Skeletal muscle tissue (tissue), 4 donors: ENCODE results near the gene ZNF76. TPM values are rescaled to one million over a fixed set of nuclear protein-coding genes. Genes with fewer than 3 reads are reported as not detected.

ENCODE experiments used
- H3K27ac ChIP-seq: one replicate; pipeline ENCODE4 v1.7.0; 2013; ENCODE audit warnings: mild to moderate bottlenecking, low read depth, low read length, inconsistent platforms
- H3K27me3 ChIP-seq, 3 donors: one replicate each; pipeline ENCODE4 v1.7.0; 2013; ENCODE audit warnings: low read length in 3 of 3; ENCODE audit not compliant: control insufficient read depth in 3 of 3, insufficient read depth in 3 of 3
- H3K36me3 ChIP-seq, 3 donors: one replicate each; pipeline ENCODE4 v1.7.0; 2013; ENCODE audit warnings: low read length in 3 of 3; ENCODE audit not compliant: control insufficient read depth in 3 of 3, insufficient read depth in 3 of 3
- H3K4me1 ChIP-seq, 3 donors: one replicate each; pipeline ENCODE4 v1.7.0; 2013; ENCODE audit warnings: low read length in 3 of 3, mild to moderate bottlenecking in 3 of 3; ENCODE audit not compliant: control insufficient read depth in 3 of 3, insufficient read depth in 3 of 3
- H3K4me3 ChIP-seq, 3 donors: one replicate each; pipeline ENCODE4 v1.7.0; 2013; ENCODE audit warnings: low read length in 3 of 3
- H3K9ac ChIP-seq, 3 donors: one replicate each; pipeline ENCODE4 v1.7.0; 2013; ENCODE audit warnings: low read length in 3 of 3, mild to moderate bottlenecking in 3 of 3, moderate library complexity in 2 of 3, low read depth in 1 of 3
- H3K9me3 ChIP-seq, 3 donors: one replicate each; pipeline ENCODE4 v1.7.0; 2013; ENCODE audit warnings: low read length in 3 of 3; ENCODE audit not compliant: control insufficient read depth in 3 of 3
- total RNA-seq: library from RNA; depleted of rRNA; stranded (reverse); fragments of >200 nt; gene quantifications from one replicate; pipeline ENCODE4 v1.2.3, GENCODE V29; 2014
- donor health status: Osteomylitis.

Gene ZNF76
- total RNA-seq, 1 donor from 2014 or later: 16.7 TPM

DNA sequence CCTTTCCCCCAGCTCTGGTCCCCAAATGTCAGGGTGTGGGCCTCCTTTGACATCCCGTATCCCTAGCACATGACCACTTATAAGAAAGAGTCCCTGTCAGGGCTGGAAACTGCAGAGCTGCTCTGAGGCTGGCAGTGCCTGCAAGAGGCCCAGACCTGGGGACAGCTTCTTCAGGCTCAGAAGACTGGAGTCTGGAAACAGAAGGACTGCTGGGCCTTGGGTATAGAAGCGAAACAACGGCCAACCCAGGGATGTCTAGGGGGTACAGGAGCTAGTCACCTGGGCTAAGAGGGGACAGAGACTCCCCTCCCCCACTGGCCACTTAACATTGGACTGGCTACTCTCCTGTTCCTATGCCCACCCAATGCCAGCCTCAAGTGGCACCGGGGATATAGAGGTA is 41.1 kb upstream of the ZNF76 start:
- H3K27ac ChIP-seq: no peak overlapping the region
- H3K4me1 ChIP-seq: peaks cover under 1 to 30% (median 11%) of the 10 kb centered on the region in 3 donors
- H3K36me3 ChIP-seq: no peaks in the 10 kb centered on the region
- no peak overlapping the region for H3K4me3 ChIP-seq
- H3K9me3 ChIP-seq: no peaks in the 10 kb centered on the region
- H3K9ac ChIP-seq: no peak overlapping the region
- H3K27me3 ChIP-seq: peaks cover 27 to 83% (median 60%) of the 10 kb centered on the region in 3 donors

GRCh38 chr6:35219683-35220326 is 39.7 kb upstream of the ZNF76 start:
- H3K4me1 ChIP-seq: peaks cover 0 to 20% (median 3%) of the 10 kb centered on the region in 3 donors
- no peaks in the 10 kb centered on the region for H3K9me3 ChIP-seq
- no peak overlapping the region for H3K27ac ChIP-seq
- no peaks in the 10 kb centered on the region for H3K36me3 ChIP-seq
- no peak overlapping the region for H3K9ac ChIP-seq
- H3K27me3 ChIP-seq: peaks cover 19 to 69% (median 51%) of the 10 kb centered on the region in 3 donors
- H3K4me3 ChIP-seq: no peak overlapping the region

GRCh38 chr6:35220711-35221110 is 38.8 kb upstream of the ZNF76 start:
- H3K4me3 ChIP-seq: no peak overlapping the region
- H3K9ac ChIP-seq: no peak overlapping the region
- H3K27ac ChIP-seq: no peak overlapping the region
- peaks cover 10 to 61% (median 42%) of the 10 kb centered on the region in 3 donors for H3K27me3 ChIP-seq
- H3K36me3 ChIP-seq: no peaks in the 10 kb centered on the region
- H3K9me3 ChIP-seq: no peaks in the 10 kb centered on the region
- H3K4me1 ChIP-seq: peaks cover 0 to 17% (median 3%) of the 10 kb centered on the region in 3 donors

DNA sequence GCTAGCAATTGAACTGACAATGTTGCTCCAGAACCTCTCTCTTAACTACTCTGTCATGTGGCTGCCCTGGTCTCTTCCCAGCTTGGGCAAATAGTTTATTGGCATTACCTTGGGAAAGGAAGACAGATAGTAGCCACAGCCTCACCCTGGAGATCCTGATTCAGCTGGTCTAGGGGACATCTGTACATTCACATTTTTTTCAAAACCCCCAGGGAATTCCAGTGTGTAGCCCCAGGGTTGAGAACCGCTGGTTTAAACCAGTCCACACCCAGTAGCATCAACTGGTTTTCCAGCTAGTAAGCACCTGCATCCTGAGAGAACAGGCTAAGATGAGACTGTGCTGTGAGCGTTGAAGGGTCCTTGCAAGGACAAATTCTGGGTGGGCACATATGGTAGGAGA is 36.1 kb upstream of the ZNF76 start:
- Histone ChIP-seq H3K4me3 (no peak overlapping the region), H3K36me3 (no peaks in the 10 kb centered on the region), H3K9ac (no peak overlapping the region), H3K27me3 (peaks cover 4 to 40% (median 17%) of the 10 kb centered on the region in 3 donors), H3K9me3 (no peaks in the 10 kb centered on the region), H3K27ac (no peak overlapping the region), H3K4me1 (peaks cover 0 to 3% (median 0%) of the 10 kb centered on the region in 3 donors)

GRCh38 chr6:35224720-35225119 is 34.8 kb upstream of the ZNF76 start:
- Histone ChIP-seq H3K36me3 (no peaks in the 10 kb centered on the region), H3K9ac (no peak overlapping the region), H3K4me1 (no peaks in the 10 kb centered on the region), H3K9me3 (no peaks in the 10 kb centered on the region), H3K27ac (no peak overlapping the region), H3K27me3 (peaks cover 0 to 28% (median 8%) of the 10 kb centered on the region in 3 donors), H3K4me3 (no peak overlapping the region)

GRCh38 chr6:35228481-35228880 is 31.1 kb upstream of the ZNF76 start:
- H3K4me3 ChIP-seq: no peak overlapping the region
- H3K9ac ChIP-seq: no peak overlapping the region
- H3K36me3 ChIP-seq: peaks cover 0 to 2% (median 0%) of the 10 kb centered on the region in 3 donors
- no peaks in the 10 kb centered on the region for H3K27me3 ChIP-seq
- no peaks in the 10 kb centered on the region for H3K9me3 ChIP-seq
- H3K4me1 ChIP-seq: peaks cover 0 to 4% (median 3%) of the 10 kb centered on the region in 3 donors
- no peak overlapping the region for H3K27ac ChIP-seq

DNA sequence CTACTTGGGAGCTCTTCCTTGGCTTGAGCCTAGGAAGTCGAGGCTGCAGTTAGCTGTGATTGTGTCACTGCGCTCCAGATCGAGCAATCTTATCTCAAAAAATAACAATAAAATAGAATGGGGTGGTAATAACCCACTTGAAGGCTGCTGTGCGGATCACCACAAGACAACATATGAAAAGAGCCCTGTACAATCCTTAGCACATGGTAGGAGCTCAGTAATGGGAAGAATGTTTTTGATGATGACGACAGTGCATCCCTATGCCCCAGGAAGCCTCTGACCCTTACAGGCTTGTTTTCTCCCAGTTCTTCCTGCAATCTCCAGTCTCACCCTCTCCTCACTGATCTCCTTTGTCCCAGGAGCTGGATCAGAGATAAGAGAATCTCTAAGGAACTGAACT is 30.2 kb upstream of the ZNF76 start:
- H3K27ac ChIP-seq: no peak overlapping the region

GRCh38 chr6:35230498-35230897 is 29.0 kb upstream of the ZNF76 start:
- no peaks in the 10 kb centered on the region for H3K9me3 ChIP-seq
- peaks cover 0 to 2% (median 0%) of the 10 kb centered on the region in 3 donors for H3K36me3 ChIP-seq
- H3K27me3 ChIP-seq: no peaks in the 10 kb centered on the region
- no peak overlapping the region for H3K4me3 ChIP-seq
- peaks cover 0 to 4% (median 3%) of the 10 kb centered on the region in 3 donors for H3K4me1 ChIP-seq
- no peak overlapping the region for H3K27ac ChIP-seq
- H3K9ac ChIP-seq: no peak overlapping the region

More for the DNA sequence above, 30.2 kb upstream of the ZNF76 start:
- Histone ChIP-seq H3K4me1 (peaks cover 0 to 4% (median 3%) of the 10 kb centered on the region in 3 donors), H3K9me3 (no peaks in the 10 kb centered on the region), H3K36me3 (peaks cover 0 to 2% (median 0%) of the 10 kb centered on the region in 3 donors), H3K27me3 (no peaks in the 10 kb centered on the region), H3K9ac (no peak overlapping the region), H3K4me3 (no peak overlapping the region)

- H3K27ac ChIP-seq: no peak overlapping the region
- no peak overlapping the region for H3K9ac ChIP-seq
- H3K4me1 ChIP-seq: peaks cover 0 to 4% (median 3%) of the 10 kb centered on the region in 3 donors
- H3K4me3 ChIP-seq: no peak overlapping the region
- no peaks in the 10 kb centered on the region for H3K9me3 ChIP-seq
- H3K36me3 ChIP-seq: peaks cover 0 to 2% (median 0%) of the 10 kb centered on the region in 3 donors
- no peaks in the 10 kb centered on the region for H3K27me3 ChIP-seq
These were observed 28.6 kb upstream of the ZNF76 start for GRCh38 chr6:35230950-35231349.

DNA sequence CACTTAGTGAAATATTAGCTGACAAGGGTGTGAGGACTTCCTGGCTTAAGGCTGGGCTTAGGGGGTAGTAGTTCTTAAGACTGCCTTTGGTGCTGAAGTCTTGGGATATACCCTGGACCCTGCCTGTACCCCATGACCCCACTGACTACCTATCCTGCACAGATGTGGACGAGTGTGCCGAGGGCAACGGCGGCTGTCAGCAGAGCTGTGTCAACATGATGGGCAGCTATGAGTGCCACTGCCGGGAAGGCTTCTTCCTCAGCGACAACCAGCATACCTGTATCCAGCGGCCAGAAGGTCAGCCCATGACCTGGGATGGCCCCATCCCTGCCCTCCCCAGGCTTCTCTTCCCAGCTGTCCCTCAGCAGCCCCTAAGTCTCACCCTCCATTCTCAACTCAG is 28.0 kb upstream of the ZNF76 start:
- Histone ChIP-seq H3K9me3 (no peaks in the 10 kb centered on the region), H3K36me3 (peaks cover 0 to 2% (median 0%) of the 10 kb centered on the region in 3 donors), H3K27ac (no peak overlapping the region)

More for the DNA sequence above, 28.0 kb upstream of the ZNF76 start:
- Histone ChIP-seq H3K4me3 (no peak overlapping the region), H3K27me3 (no peaks in the 10 kb centered on the region), H3K4me1 (peaks cover 0 to 4% (median 3%) of the 10 kb centered on the region in 3 donors), H3K9ac (no peak overlapping the region)
